GM13977 (cell line): ENCODE measurements around the gene TTC7B.
A peak's percentile ranks its signal among the peaks of the same experiment; 100 is the strongest.

Experiments
- DNase-seq: peaks from one replicate; pipeline ENCODE4 v3.0.0; 2012; ENCODE audit warnings: low spot score
- in situ Hi-C: fragments of 300-500 bp; cut with MboI; formaldehyde crosslinking; loops from one replicate; pipeline ENCODE4 v1.12.0; 2022; ENCODE audit warnings: low sequenced_read_pairs, low pct_unique_long_range_greater_than_20kb, mixed read lengths, inconsistent platforms; ENCODE audit not compliant: unreplicated experiment
- TF ChIP-seq, protein P1 (sequence below): IDR thresholded peaks from 2 replicates; pipeline ENCODE4 v1.5.1; 2012; ENCODE audit warnings: mild to moderate bottlenecking, control low read depth; ENCODE audit not compliant: insufficient read depth; ENCODE audit errors: extremely low read depth, missing control alignments

Gene TTC7B

DNA sequence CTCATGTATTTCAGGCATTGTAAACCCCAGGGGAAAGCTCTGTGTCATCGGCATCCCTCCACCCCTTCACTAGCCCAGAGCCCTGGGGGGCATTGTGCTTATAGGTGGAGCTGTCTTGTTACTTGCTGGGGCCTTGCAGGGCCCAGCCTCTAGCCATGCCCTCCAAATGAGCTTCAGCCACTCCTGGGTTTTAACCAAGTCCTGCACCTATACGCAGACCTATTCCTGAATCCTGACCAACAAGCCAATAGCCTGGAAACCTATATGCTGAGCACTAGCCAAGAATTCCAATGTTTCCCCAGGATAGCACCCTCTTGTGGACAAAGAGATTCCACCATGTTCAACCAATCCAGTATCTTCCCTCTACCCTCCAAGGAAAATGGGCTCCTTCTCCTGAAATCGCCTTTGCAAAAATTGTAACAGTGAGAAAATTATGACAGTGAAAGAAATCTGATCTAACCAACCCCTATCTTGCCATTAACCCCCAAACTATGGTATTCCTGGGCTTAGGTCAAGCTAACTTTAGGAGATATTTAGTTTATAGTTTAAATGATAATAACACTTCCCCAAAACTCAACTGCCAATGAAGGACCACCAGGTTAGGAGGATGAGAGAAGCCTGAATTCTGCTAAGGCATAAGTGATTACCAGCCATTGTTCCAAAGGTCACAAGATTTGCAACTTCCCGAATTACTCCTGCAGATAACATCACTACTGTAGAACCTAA lies 55.5 kb downstream of the TTC7B start:
- in situ Hi-C loops = no loop called here

GRCh38 chr14:90760078-90760444 lies 56.2 kb downstream of the TTC7B start:
- DNase-seq = no peak

More for the DNA sequence above, 55.5 kb downstream of the TTC7B start:
- TF ChIP-seq, protein P1, sequence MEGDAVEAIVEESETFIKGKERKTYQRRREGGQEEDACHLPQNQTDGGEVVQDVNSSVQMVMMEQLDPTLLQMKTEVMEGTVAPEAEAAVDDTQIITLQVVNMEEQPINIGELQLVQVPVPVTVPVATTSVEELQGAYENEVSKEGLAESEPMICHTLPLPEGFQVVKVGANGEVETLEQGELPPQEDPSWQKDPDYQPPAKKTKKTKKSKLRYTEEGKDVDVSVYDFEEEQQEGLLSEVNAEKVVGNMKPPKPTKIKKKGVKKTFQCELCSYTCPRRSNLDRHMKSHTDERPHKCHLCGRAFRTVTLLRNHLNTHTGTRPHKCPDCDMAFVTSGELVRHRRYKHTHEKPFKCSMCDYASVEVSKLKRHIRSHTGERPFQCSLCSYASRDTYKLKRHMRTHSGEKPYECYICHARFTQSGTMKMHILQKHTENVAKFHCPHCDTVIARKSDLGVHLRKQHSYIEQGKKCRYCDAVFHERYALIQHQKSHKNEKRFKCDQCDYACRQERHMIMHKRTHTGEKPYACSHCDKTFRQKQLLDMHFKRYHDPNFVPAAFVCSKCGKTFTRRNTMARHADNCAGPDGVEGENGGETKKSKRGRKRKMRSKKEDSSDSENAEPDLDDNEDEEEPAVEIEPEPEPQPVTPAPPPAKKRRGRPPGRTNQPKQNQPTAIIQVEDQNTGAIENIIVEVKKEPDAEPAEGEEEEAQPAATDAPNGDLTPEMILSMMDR = peak; percentile 41
- no peak for DNase-seq

GRCh38 chr14:90759370-90760077 lies 56.7 kb downstream of the TTC7B start:
- in situ Hi-C loops = no loop called here
- peak; percentile 45 for DNase-seq
- TF ChIP-seq, protein P1 = no peak

More at GRCh38 chr14:90760078-90760444, 56.2 kb downstream of the TTC7B start:
- in situ Hi-C loops = no loop called here
- TF ChIP-seq, protein P1 = no peak

DNA sequence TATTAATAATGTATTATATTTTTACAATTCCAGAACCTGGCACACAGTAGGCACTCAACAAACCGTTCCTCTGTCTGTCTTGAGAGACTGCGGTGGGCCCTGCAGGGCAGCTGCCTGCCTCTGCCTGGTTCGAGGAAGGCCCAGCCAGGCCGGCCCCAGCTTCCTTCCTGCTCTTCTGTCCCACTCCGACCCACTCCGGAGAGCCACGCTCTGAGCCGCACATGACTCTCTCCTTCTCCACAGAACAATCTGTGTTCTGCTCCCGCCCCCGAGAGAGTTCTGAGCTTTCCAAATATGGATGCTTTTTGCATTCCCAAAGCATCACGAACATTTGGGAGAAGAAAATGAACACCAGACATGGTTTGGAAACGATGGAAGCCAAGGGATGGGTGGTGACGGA lies 57.3 kb downstream of the TTC7B start:
- TF ChIP-seq, protein P1 = no peak
- DNase-seq = no peak
- in situ Hi-C loops = no loop called here

GRCh38 chr14:90758028-90758889 lies 58.0 kb downstream of the TTC7B start:
- in situ Hi-C loops = no loop called here
- TF ChIP-seq, protein P1 = peak; percentile 95
- DNase-seq = peak; percentile 99

DNA sequence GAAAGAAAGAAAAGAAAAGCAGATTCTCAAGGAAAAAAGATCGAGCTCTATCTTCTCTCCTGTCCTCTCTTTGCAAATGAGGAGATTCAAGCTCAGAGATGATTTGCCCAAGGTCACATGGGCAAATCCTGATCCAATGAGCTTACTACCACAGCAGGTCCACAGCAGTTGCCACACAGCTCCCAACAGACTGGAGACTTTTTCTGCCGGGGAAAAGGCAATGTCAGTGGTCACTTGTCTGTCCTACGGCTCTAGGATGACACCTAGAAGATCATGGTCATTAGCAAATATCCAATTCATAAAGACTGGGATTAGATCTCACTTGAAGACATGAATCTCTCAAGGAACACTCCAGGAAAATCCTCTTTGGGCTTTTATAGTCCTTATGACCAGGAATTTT lies 58.8 kb downstream of the TTC7B start:
- in situ Hi-C loops = no loop called here
- TF ChIP-seq, protein P1 = no peak
- DNase-seq = no peak
